Spleen (tissue), 11 donors: ENCODE measurements around the gene PTPRN2. TPM values are rescaled to one million over a fixed set of nuclear protein-coding genes. Genes with fewer than 3 reads are reported as not detected.

ENCODE experiments used
- DNase-seq: peaks from one replicate; pipeline ENCODE4 v3.0.0-alpha.2; 2020
- H3K27ac ChIP-seq, 8 donors: fragments of 200-600 bp; sonication (generic) in 7 of 8; 1 replicate in 4 of 8; 2 replicates in 4 of 8; pipeline versions ENCODE4 v1.5.0 to v1.8.0; 2016 to 2021; ENCODE audit warnings: inconsistent platforms in 4 of 8, mild to moderate bottlenecking in 4 of 8, moderate library complexity in 1 of 8
- H3K27me3 ChIP-seq, 7 donors: fragments of 200-600 bp; sonication (generic) in 6 of 7; replicated peaks in 1 of 7; 1 replicate in 4 of 7; 2 replicates in 3 of 7; pipeline versions ENCODE4 v1.5.0 to v1.8.0; 2016 to 2021; ENCODE audit warnings: inconsistent platforms in 3 of 7, mild to moderate bottlenecking in 1 of 7
- H3K36me3 ChIP-seq, 6 donors: fragments of 200-600 bp; sonication (generic) in 5 of 6; 1 replicate in 4 of 6; 2 replicates in 2 of 6; pipeline versions ENCODE4 v1.5.0 to v1.8.0; 2016 to 2021; ENCODE audit warnings: inconsistent platforms in 2 of 6
- H3K4me1 ChIP-seq, 6 donors: fragments of 200-600 bp; sonication (generic) in 5 of 6; 1 replicate in 3 of 6; 2 replicates in 3 of 6; pipeline versions ENCODE4 v1.5.0 to v1.8.0; 2016 to 2021; ENCODE audit warnings: inconsistent platforms in 3 of 6
- H3K4me3 ChIP-seq, 8 donors: fragments of 200-600 bp; sonication (generic) in 7 of 8; 1 replicate in 4 of 8; 2 replicates in 4 of 8; pipeline versions ENCODE4 v1.5.0 to v1.8.0; 2016 to 2021; ENCODE audit warnings: inconsistent platforms in 4 of 8, mild to moderate bottlenecking in 4 of 8, moderate library complexity in 2 of 8
- H3K9me3 ChIP-seq, 8 donors: fragments of 200-600 bp; sonication (generic) in 7 of 8; 1 replicate in 4 of 8; 2 replicates in 4 of 8; pipeline versions ENCODE4 v1.5.0 to v1.8.0; 2016 to 2021; ENCODE audit warnings: inconsistent platforms in 4 of 8
- CTCF ChIP-seq, 11 experiments: fragments of 200-600 bp in 7 of 11; fragments of 450-650 bp in 4 of 11; sonication (generic) in 4 of 11; IDR thresholded peaks in 8 of 11; conservative IDR thresholded peaks in 3 of 11; 1 replicate in 7 of 11; 2 replicates in 4 of 11; pipeline versions ENCODE4 v1.4.0 to v1.8.0; 2016 to 2021; ENCODE audit warnings: antibody characterized with exemption in 11 of 11, inconsistent platforms in 4 of 11, mild to moderate bottlenecking in 1 of 11
- POLR2A ChIP-seq, 3 donors: fragments of 450-650 bp; IDR thresholded peaks; one replicate each; pipeline ENCODE4 v1.5.1; 2017; ENCODE audit warnings: antibody characterized with exemption in 3 of 3, mild to moderate bottlenecking in 1 of 3
- POLR2AphosphoS5 ChIP-seq, 3 donors: sonication (generic); formaldehyde crosslinking; IDR thresholded peaks; one replicate each; pipeline ENCODE4 v1.5.1; 2017; ENCODE audit warnings: antibody characterized with exemption in 3 of 3
- WGBS, 5 donors: extraction: QIAGEN DNeasy Blood & Tissue Kit in 3 of 5; methylation state at CpG; one replicate each; pipeline versions ENCODE4 v1.1.5 to v1.1.7; 2013 to 2018; 5-methylcytosine and 5-hydroxymethylcytosine counted together
- intact Hi-C: fragments of 100-400 bp; cut with DNase I; formaldehyde crosslinking; loops from one replicate; pipeline ENCODE4 v1.15.0; 2023; ENCODE audit warnings: low total_unique reads
- polyA plus RNA-seq, 3 donors: library from polyadenylated mRNA; stranded (reverse); fragments of 200-250 nt; gene quantifications; one replicate each; pipeline ENCODE4 v1.2.1, GENCODE V29; 2013
- total RNA-seq, 7 donors: library from RNA; depleted of rRNA in 3 of 7; stranded (reverse); fragments of >200 nt in 3 of 7; fragmentation: NEBNext Ultra II Directional in 4 of 7; extraction: Animal tissue kit (Norgen Biotek cat#: 25700) in 4 of 7; gene quantifications; one replicate each; pipeline versions ENCODE4 v1.1.0 to v1.2.1, GENCODE V29; 2016 to 2021
- donor health status: healthy with polysubstance abuse.
- donor health status: DM: no; HTN: no; CAD: no; lungs with moderate emphysema.
- donor health status: DM: no; HTN: no; CAD: no.
- donor health status: Bipolar disorder and iron deficiency.
- donor health status: healthy.
- donor health status: DM: no; HTN: no; CAD: no.
- donor health status: DM: yes; HTN: yes; CAD: no.

PTPRN2 gene
- total and polyA plus RNA-seq, 10 donors = 7.0 to 22.8 (median 16.8) TPM

GRCh38 chr7:158009886-158010285, 577.7 kb downstream of the PTPRN2 start:
- no peak overlapping the region for H3K4me3 ChIP-seq
- DNase-seq = peak; percentile 54
- no peaks in the 10 kb centered on the region for H3K9me3 ChIP-seq
- H3K4me1 ChIP-seq = peaks cover 0 to 6% (median 0%) of the 10 kb centered on the region in 6 donors
- H3K36me3 ChIP-seq = no peaks in the 10 kb centered on the region
- TF ChIP-seq POLR2AphosphoS5 (IDR thresholded peaks at IDR 0.05) (no peak), CTCF (IDR thresholded peaks at IDR 0.05 in 8 of 11, conservative IDR thresholded peaks at IDR 0.05 in 3 of 11) (no peak), POLR2A (IDR thresholded peaks at IDR 0.05) (no peak)
- intact Hi-C loops = no loop called here
- H3K27ac ChIP-seq = no peak overlapping the region
- WGBS, 5 donors = 57 to 64% (median 63%) methylated on average over 9 of the region's 9 CpGs
- peaks cover 0 to 15% (median 0%) of the 10 kb centered on the region in 7 donors for H3K27me3 ChIP-seq

GRCh38 chr7:158008267-158008666, 579.4 kb downstream of the PTPRN2 start:
- no peak for TF ChIP-seq POLR2A (IDR thresholded peaks at IDR 0.05)
- no peak for TF ChIP-seq POLR2AphosphoS5 (IDR thresholded peaks at IDR 0.05)
- no peak for TF ChIP-seq CTCF (IDR thresholded peaks at IDR 0.05 in 8 of 11, conservative IDR thresholded peaks at IDR 0.05 in 3 of 11)
- Histone ChIP-seq H3K4me3 (no peak overlapping the region), H3K27ac (no peak overlapping the region), H3K27me3 (peaks cover 0 to 7% (median 0%) of the 10 kb centered on the region in 7 donors), H3K36me3 (no peaks in the 10 kb centered on the region), H3K9me3 (no peaks in the 10 kb centered on the region), H3K4me1 (peaks cover 0 to 6% (median 0%) of the 10 kb centered on the region in 6 donors)
- peak; percentile 61 for DNase-seq
- intact Hi-C loops = no loop called here
- 79 to 90% (median 87%) methylated on average over 12 of the region's 12 CpGs for WGBS, 5 donors

DNA sequence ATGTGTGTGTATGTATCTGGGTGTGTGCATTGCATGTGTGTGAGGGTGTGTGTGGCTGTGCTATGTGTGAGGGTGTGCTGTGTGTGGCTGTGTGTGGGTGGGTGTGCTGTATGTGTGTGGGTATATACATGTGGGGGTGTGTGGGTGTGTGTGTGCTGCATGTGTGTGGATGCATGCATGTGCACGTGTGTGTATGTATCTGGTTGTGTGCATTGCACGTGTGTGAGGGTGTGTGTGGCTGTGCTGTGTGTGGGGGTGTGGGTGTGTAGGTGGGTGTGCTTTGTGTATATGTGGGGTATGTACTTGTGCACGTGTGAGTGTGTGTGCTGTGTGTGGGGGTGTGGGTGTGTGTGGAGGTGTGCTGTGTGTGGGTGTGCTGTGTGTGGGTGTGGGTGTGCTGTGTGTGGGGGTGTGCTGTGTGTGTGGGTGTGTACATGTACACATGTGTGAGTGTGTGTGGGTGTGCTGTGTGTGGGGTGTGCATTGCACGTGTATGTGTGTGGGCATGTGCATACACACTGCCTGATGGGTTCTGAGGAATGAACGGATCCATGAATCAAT, 579.8 kb downstream of the PTPRN2 start:
- Histone ChIP-seq H3K36me3 (no peaks in the 10 kb centered on the region), H3K4me1 (peaks cover 0 to 6% (median 0%) of the 10 kb centered on the region in 6 donors), H3K27ac (no peak overlapping the region), H3K27me3 (peaks cover 0 to 7% (median 0%) of the 10 kb centered on the region in 7 donors), H3K9me3 (no peaks in the 10 kb centered on the region), H3K4me3 (no peak overlapping the region)
- 57 to 83% (median 73%) methylated on average over 5 of the region's 5 CpGs for WGBS, 5 donors
- intact Hi-C loops = no loop called here
- TF ChIP-seq POLR2AphosphoS5 (IDR thresholded peaks at IDR 0.05) (no peak), POLR2A (IDR thresholded peaks at IDR 0.05) (no peak), CTCF (IDR thresholded peaks at IDR 0.05 in 8 of 11, conservative IDR thresholded peaks at IDR 0.05 in 3 of 11) (no peak)
- peak; percentile 35 for DNase-seq

- DNase-seq = peak; percentile 71
- Histone ChIP-seq H3K36me3 (no peaks in the 10 kb centered on the region), H3K27me3 (peaks cover 0 to 8% (median 0%) of the 10 kb centered on the region in 7 donors), H3K27ac (no peak overlapping the region), H3K9me3 (no peaks in the 10 kb centered on the region), H3K4me3 (no peak overlapping the region), H3K4me1 (peaks cover 0 to 6% (median 0%) of the 10 kb centered on the region in 6 donors)
- intact Hi-C loops = no loop called here
- WGBS, 5 donors = 83 to 89% (median 87%) methylated on average over 25 to 29 of the region's 29 CpGs
- TF ChIP-seq POLR2A (IDR thresholded peaks at IDR 0.05) = no peak
- no peak for TF ChIP-seq CTCF (IDR thresholded peaks at IDR 0.05 in 8 of 11, conservative IDR thresholded peaks at IDR 0.05 in 3 of 11)
- TF ChIP-seq POLR2AphosphoS5 (IDR thresholded peaks at IDR 0.05) = no peak
Observed at GRCh38 chr7:158006841-158007696, 580.6 kb downstream of the PTPRN2 start.
